GM19099 (cell line): ENCODE data around the gene CCDC124.

Experiments
- POLR2A ChIP-seq: IDR thresholded peaks from 3 replicates; pipeline ENCODE4 v1.6.1; 2011; ENCODE audit warnings: low read depth; ENCODE audit not compliant: insufficient read length; ENCODE audit errors: extremely low read depth

The CCDC124 gene

DNA sequence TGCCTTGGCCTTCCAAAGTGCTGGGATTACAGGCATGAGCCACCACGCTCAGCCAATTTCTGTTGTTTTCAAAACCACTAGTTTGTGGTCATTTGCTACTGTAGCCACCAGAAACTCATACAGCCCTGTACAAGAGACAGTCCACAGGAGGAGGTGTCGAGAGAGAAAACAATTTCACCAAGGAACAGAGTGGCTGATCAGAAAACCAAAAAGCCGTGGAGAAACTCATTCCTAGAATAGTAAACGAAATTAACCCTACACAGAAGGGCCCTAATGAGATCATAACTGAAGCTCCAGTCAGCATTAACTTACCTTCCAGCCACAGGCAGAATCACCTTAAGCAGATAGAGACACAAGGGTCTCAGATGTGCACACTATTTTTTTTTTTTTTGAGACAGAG is 3.8 kb upstream of the CCDC124 start:
- no peak for TF ChIP-seq POLR2A

DNA sequence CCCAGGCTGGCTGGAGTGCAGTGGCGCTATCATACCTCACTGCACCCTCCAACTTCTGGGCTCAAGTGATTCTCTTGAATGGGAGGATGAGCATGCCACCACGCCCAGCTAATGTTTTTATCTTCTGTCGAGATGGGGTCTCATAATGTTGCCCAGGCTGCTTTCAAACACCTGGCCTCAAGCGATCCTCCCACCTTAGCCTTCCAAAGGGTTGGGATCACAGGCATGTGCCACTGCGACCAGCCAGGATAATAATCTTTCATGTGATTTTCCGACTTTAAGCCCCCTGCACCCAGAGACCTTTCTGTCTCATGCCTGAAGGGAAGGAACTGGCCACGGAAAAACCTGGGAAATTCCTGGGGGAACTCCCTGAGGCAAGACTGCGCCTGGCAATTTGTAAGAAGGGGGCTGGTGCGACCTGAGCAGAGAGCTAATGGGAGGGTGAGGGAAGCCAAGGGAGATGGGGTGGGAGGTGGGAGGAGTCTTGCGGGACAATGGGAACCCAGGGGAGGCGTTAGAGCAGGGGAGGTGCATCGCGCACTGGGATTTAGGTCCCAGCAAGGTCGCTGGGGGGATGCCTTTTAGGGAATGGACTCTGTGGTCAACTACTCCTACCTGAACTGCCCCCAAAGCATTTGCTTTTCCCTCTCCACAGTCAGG is 1.2 kb upstream of the CCDC124 start:
- no peak for TF ChIP-seq POLR2A

DNA sequence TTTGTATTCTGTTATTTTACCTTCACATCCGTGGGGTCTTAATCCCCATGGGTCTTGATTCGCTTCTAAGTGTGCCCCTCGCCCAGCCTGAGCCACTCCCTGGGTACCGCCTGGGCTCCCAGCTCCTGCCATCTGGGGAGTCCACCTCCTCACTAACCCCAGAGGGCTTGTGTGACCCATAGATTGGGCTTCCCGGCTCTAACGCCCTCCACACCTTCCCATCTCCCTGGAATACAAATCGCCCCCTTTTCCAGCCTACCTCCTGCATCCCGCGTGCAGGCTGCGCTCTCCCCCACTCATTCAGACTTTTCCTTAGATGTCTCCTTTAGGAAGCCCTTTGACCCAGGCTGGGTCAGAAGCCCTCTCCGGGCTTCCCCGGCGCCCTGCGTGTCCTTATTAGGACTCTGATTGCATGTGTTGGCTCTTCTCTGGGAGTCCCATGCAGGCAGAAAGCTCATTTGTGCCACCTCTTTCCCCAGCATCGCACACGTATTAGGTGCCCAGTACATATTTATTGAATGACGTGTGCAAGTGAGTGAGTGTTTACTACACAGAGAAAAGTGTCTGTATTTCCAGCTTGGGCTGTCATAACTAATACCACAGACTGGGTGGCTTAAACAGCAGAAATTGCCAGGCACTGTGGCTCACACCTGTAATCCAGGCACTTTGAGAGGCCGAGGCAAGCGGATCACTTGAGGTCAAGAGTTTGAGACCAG is 757 bp downstream of the CCDC124 start:
- no peak for TF ChIP-seq POLR2A

DNA sequence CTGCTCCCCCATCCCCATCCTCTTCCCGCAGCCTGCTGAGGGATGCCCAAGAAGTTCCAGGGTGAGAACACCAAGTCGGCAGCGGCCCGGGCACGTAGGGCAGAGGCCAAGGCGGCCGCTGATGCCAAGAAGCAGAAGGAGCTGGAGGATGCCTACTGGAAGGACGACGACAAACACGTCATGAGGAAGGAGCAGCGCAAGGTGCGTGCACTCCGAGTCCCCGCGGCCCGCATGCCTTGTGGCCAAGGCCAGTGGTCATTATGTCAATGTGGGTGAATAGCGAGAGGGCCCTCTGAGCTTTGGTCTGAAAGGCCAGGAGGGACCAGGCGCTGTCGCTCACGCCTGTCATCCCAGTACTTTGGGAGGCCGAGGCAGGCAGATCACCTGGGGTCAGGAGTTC is 3.6 kb downstream of the CCDC124 start:
- no peak for TF ChIP-seq POLR2A

DNA sequence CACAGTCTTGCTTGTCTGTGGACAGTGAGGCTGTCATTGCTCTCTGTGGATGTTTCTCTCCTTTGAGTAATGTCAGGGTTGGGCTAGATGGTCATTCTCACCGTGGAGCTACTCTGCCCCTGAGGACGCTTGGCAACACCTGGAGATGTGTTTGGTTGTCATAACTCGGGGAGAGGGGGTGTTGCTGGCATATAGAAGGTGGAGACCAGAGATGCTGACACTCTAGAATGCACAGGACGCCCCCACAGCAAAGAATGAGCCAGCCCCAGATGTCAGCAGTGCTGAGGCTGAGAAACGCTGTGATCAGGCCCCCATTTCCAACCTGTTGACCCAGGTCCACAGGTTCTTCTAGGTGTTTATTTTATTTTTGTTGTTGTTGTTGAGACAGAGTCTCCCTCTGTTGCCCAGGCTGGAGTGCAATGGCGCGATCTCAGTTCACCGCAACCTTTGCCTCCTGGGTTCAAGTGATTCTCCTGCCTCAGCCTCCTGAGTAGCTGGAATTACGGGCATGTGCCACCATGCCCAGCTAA is 4.6 kb downstream of the CCDC124 start:
- no peak for TF ChIP-seq POLR2A

DNA sequence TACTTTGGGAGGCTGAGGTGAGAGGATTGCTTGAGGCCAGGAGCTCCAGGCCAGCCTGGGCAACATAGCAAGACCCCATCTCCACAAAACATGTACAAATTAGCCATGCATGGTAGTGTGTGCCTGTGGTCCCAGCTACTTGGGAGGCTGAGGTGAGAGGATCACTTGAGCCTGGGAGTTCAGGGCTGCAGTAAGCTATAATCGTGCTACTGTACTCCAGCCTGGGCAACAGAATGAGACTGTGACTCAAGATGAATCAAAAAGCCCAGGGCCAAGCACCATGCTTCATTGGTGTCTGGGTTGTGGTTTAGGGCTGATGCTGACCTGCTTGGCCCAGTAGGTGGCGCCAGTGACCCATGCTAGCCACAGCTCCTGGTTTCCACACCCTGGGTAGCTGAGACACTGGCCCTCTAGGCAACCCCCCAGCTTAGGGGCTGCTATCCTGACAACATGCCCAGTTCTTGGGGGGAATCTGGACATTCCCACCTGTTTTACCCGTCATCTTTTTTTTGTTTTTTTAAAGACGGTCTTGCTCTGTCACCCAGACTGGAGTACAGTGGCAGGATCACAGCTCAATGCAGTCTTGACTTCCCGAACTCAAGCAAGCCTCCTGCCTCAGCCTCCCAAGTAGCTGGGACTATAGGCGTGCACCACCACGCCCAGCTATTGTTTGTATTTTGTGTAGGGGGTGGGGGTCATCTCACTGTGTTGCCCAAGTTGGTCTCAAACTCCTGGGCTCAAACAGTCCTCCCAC is 5.5 kb downstream of the CCDC124 start:
- no peak for TF ChIP-seq POLR2A

DNA sequence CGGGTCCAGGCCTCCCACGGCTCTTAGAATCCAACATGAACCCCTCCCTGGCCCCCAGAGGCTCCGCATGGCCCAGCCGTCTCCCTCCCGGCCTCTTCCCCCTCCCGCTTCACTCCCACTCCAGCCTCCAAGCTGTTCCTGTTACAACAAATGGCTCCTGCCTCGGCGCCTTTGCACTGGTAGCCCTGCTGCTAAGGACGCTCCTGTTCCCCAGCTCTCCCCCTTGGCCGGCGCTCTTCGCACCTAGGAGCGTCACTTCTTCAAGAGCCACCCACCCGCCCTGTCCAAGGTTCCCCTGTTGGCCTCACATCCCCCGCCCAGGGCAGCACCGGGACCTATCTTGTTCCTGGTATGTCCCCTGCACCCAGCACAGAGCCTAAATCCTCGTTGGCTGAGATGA is 9.4 kb downstream of the CCDC124 start:
- no peak for TF ChIP-seq POLR2A

DNA sequence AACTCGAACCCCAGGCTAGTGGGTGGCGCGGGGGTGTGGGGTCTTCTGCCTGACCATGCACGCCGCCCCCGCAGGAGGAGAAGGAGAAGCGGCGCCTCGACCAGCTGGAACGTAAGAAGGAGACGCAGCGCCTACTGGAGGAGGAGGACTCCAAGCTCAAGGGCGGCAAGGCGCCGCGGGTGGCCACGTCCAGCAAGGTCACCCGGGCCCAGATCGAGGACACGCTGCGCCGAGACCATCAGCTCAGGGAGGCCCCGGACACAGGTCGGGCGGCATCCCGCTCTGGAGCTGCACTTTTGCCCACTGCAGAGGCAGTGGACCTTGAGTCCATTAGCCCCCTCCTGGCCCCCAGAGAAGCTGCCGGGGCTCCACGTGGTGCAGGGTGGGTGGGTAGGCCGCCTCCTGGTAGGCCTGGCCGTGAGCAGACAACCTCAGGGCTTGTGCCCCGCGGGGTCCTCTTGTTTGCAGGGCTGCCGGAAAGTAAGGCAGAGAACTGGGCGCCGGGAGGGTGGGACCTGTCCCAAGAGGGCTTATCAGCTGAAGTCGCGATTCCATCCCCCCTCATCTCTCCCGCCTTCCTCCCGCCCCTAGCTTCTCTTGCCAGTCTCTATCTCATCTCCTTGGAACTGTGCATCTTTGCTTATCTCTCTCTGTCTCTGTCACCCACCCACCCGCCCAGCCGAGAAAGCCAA is 9.9 kb downstream of the CCDC124 start:
- no peak for TF ChIP-seq POLR2A

DNA sequence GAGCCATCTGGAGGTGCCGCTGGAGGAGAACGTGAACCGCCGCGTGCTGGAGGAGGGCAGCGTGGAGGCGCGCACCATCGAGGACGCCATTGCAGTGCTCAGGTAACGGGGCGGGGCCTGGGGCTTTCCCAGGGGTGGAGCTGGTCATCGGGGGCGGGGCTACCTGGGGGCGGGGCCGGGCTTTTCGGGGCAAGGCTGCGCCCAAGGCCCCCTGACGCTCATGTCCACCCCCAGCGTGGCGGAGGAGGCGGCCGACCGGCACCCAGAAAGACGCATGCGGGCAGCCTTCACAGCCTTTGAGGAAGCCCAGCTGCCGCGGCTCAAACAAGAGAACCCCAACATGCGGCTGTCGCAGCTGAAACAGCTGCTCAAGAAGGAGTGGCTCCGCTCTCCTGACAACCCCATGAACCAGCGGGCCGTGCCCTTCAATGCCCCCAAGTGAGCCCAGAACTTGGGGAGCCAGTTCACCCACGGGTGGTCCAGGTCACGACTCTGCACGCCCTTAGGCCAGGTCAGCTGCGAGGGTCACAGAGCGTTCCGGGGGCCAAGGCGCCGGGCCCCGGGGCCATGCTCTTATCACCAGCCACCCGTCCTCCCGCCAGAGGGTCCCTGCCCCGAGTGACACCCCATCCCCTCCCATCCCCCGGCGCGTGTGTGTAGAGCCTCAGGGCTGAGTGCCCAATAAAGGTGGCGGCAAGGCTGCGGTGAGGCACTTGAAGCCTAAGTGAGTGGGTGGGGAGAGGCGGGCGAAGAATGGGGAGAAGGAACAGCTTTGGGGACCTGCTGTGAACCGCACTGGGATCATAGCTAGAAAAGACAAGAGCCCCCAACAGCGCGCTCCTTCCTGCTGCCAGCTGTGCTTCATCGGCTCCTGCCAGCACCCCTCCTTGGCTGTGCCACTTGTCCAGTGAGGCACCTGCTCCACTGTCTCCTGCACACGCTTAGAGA is 10.7 kb downstream of the CCDC124 start:
- TF ChIP-seq POLR2A: no peak

DNA sequence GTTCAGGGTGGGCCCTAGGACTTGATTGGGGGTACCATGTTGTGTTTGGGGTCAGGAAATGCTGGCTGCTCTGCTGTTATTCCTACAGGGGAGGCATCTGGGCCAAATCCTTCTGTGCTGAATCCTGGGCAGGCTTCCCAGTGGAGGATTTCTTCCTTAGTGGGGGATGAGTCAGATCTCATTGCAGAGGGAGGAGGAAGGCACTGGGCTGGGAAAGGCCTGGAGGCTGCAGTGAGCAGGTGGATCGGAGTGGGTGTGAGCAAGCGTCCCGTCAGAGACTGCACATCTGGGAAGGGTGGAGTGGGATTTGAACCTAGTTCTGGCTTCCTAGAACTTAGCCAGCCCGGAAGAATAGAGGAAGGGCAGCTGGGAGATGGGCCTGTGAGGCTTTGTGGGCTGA is 11.5 kb downstream of the CCDC124 start:
- TF ChIP-seq POLR2A: no peak

DNA sequence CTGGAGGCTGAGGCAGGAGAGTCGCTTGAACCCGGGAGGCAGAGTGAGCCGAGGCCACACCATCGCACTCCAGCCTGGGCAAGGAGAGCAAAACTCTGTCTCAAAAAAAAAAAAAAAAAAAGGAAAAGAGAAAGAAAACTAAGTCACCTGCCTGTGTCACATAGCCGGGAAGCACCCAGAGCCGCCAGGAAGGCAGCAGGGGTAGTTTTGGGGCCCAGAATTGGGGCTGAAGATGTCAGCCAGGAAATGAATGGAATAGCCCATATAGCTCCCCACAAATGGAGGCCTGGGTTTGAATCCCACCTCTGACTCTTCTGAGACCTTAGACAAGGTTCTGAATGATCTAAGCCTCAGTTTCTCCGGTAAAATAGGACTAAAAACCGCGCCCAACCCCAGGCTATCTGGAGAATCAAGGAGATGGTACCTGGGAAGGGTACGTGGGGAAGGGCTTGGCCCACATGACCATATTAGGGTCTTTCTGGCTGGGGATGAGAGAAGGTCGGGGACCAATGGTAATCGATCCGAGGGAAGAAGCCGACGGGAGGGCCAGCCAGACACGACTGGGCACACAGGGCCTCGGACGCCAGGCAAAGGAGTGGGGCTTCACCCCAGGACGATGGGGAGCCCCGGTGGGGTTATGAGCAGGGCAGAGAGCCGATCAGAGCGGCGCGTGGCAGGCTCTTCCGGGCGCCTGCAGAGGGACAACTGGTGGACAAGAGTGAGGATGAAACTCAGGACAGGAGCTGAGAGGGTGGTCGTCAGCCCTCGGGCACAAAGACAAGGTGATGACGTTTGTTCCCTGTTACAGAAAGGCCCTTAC is 14.4 kb downstream of the CCDC124 start:
- peak; percentile 28 for TF ChIP-seq POLR2A

DNA sequence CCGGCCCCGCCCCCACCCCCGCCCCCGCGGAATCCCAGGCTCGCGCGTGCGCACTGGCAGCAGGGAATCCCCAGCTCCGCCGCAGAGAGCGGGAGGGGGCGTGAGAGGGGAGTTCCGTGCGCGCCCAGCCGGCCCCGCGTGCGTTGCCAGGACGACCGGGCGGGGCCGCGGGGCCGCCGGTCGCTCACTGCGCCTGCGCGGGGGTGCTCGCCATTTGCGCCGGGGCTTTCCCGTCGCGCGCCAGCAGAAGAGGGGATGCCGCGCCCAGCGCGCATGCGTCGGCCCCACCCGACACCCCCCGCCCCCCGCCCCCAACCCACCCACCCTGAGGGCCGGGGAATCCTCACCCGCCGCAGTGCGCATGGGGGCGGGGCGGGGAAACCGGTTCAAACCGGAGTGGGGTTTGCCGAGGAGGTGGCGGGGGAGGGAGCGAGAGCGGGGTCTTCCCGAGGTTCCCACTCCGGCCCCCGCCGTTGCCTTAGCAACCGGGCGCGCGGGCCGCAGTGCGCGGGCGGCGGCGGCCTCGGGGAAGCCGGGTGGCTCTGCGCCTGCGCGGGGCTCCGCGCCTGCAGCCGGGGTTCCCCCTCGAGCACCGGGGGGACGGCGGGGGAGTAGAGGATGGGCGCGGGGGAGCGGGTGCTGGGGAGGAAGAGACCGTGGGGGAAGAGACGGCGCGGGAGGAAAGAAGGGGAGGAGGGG is 15.1 kb downstream of the CCDC124 start:
- TF ChIP-seq POLR2A: peak; percentile 12

DNA sequence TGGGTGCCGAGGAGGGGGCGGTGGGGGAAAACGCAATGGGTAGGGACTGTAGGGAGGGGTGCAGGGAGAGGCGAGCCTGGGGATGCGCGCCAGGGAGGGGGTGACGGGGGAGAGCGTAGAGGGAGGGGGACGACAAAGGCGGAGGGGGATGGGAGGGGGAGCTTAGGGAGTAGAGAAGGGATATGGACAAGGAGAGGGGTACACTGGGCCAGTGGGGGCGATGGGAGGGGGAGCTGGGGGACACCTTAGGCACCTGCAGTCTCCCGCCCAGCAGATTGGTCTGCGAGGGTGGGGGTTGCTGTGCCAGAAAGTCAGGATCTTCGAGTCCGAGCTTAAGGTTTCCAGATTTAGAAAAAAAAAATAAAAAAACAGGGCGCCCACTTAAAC is 15.7 kb downstream of the CCDC124 start:
- TF ChIP-seq POLR2A: no peak
